WTC11 (cell line): Measurements from ENCODE around the gene HERC2. TPM values are rescaled to one million over a fixed set of nuclear protein-coding genes. Genes with fewer than 3 reads are reported as not detected.

ENCODE experiments used
- ATAC-seq: fragments of 200-7000 bp; cut with Tn5 transposase; 2 replicates; pipeline ENCODE4 v1.10.0; 2021; ENCODE audit warnings: mild to moderate bottlenecking, moderate library complexity
- CTCF ChIA-PET: fragments of 300-600 bp; sonication (Branson Sonifier 250); formaldehyde crosslinking; loops from one replicate; lab custom pipeline; 2021; ENCODE audit warnings: antibody characterized with exemption; lab: Charles Lee
- POLR2A ChIA-PET: fragments of 350-600 bp; sonication (Branson Sonifier 250); formaldehyde crosslinking; loops from one replicate; lab custom pipeline; 2021; ENCODE audit warnings: antibody characterized with exemption; lab: Charles Lee
- DNase-seq: peaks from one replicate; pipeline ENCODE4 v3.0.0; 2021; ENCODE audit warnings: low spot score
- H3K27ac Mint-ChIP-seq: 2 replicates; pipeline ENCODE4 v1.8.0; 2021; ENCODE audit warnings: mixed read lengths
- H3K27me3 Mint-ChIP-seq: 2 replicates; pipeline ENCODE4 v1.8.0; 2021; ENCODE audit warnings: low read depth, mild to moderate bottlenecking, moderate library complexity, mixed read lengths
- H3K36me3 Mint-ChIP-seq: 2 replicates; pipeline ENCODE4 v1.8.0; 2021; ENCODE audit warnings: mixed read lengths
- H3K4me1 Mint-ChIP-seq: 2 replicates; pipeline ENCODE4 v1.8.0; 2022; ENCODE audit warnings: mixed read lengths
- H3K4me3 Mint-ChIP-seq: 2 replicates; pipeline ENCODE4 v1.8.0; 2021; ENCODE audit warnings: mild to moderate bottlenecking, moderate library complexity, mixed read lengths
- H3K9me3 Mint-ChIP-seq: 2 replicates; pipeline ENCODE4 v1.8.0; 2021; ENCODE audit warnings: mixed read lengths
- CREM ChIP-seq: sonication (generic); formaldehyde crosslinking; IDR thresholded peaks from 2 replicates; pipeline ENCODE4 v1.8.1; 2022; ENCODE audit warnings: mild to moderate bottlenecking, missing genetic modification reagents, moderate library complexity
- E2F1 ChIP-seq: sonication (generic); formaldehyde crosslinking; IDR thresholded peaks from 2 replicates; pipeline ENCODE4 v1.8.0; 2022; ENCODE audit warnings: mild to moderate bottlenecking, missing genetic modification reagents
- ELF4 ChIP-seq: sonication (generic); formaldehyde crosslinking; IDR thresholded peaks from 2 replicates; pipeline ENCODE4 v1.8.1; 2022; ENCODE audit warnings: low read depth, mild to moderate bottlenecking, moderate library complexity, missing genetic modification reagents
- IRF1 ChIP-seq: sonication (generic); formaldehyde crosslinking; IDR thresholded peaks from 2 replicates; pipeline ENCODE4 v1.8.0; 2023; ENCODE audit warnings: missing genetic modification reagents
- JAZF1 ChIP-seq: fragments of 250-450 bp; sonication (Bioruptor Pico); IDR thresholded peaks from 2 replicates; pipeline ENCODE4 v1.9.0; 2021; ENCODE audit warnings: moderate library complexity, mild to moderate bottlenecking, inconsistent platforms
- MXD4 ChIP-seq: fragments of 250-450 bp; sonication (Bioruptor Pico); IDR thresholded peaks from 2 replicates; pipeline ENCODE4 v1.8.0; 2021; ENCODE audit warnings: mild to moderate bottlenecking, moderate library complexity, borderline replicate concordance
- NFE2L1 ChIP-seq: sonication (generic); formaldehyde crosslinking; IDR thresholded peaks from 2 replicates; pipeline ENCODE4 v1.8.1; 2023; ENCODE audit warnings: missing genetic modification reagents
- NR1H2 ChIP-seq: sonication (generic); formaldehyde crosslinking; IDR thresholded peaks from 2 replicates; pipeline ENCODE4 v1.9.0; 2021; ENCODE audit warnings: mild to moderate bottlenecking, moderate library complexity, missing genetic modification reagents
- NR2C2 ChIP-seq: sonication (generic); formaldehyde crosslinking; IDR thresholded peaks from 2 replicates; pipeline ENCODE4 v1.8.0; 2022; ENCODE audit warnings: mild to moderate bottlenecking, missing genetic modification reagents
- PREB ChIP-seq: sonication (generic); formaldehyde crosslinking; IDR thresholded peaks from 2 replicates; pipeline ENCODE4 v1.8.1; 2022; ENCODE audit warnings: mild to moderate bottlenecking, missing genetic modification reagents, moderate library complexity, borderline replicate concordance
- RELA ChIP-seq: sonication (generic); formaldehyde crosslinking; IDR thresholded peaks from 2 replicates; pipeline ENCODE4 v1.8.1; 2022; ENCODE audit warnings: missing genetic modification reagents, mild to moderate bottlenecking, borderline replicate concordance
- SMAD3 ChIP-seq: sonication (generic); formaldehyde crosslinking; IDR thresholded peaks from 2 replicates; pipeline ENCODE4 v1.8.0; 2022; ENCODE audit warnings: missing genetic modification reagents, mild to moderate bottlenecking, borderline replicate concordance
- SP1 ChIP-seq: sonication (generic); formaldehyde crosslinking; conservative IDR thresholded peaks from 2 replicates; pipeline ENCODE4 v1.8.1; 2022; ENCODE audit warnings: missing genetic modification reagents
- USF1 ChIP-seq: sonication (generic); formaldehyde crosslinking; IDR thresholded peaks from 2 replicates; pipeline ENCODE4 v1.8.0; 2022; ENCODE audit warnings: mild to moderate bottlenecking, missing genetic modification reagents
- total RNA-seq: library from RNA; stranded (reverse); gene quantifications from 3 replicates; pipeline ENCODE4 v1.2.3, GENCODE V29; 2021
- TF ChIP-seq, protein P1 (sequence below): sonication (generic); formaldehyde crosslinking; IDR thresholded peaks from 2 replicates; pipeline ENCODE4 v1.8.0; 2022; ENCODE audit warnings: mild to moderate bottlenecking, missing genetic modification reagents
- TF ChIP-seq, protein P2 (sequence below): sonication (generic); formaldehyde crosslinking; IDR thresholded peaks from 2 replicates; pipeline ENCODE4 v1.8.0; 2022; ENCODE audit warnings: missing genetic modification reagents
- TF ChIP-seq, protein P3 (sequence below): fragments of 200-600 bp; IDR thresholded peaks from 2 replicates; pipeline ENCODE4 v1.8.0; 2022; ENCODE audit warnings: antibody characterized with exemption
- TF ChIP-seq, protein P4 (sequence below): fragments of 250-450 bp; sonication (Bioruptor Pico); IDR thresholded peaks from 2 replicates; pipeline ENCODE4 v1.9.0; 2021; ENCODE audit warnings: moderate library complexity, mild to moderate bottlenecking, inconsistent platforms, borderline replicate concordance

The HERC2 gene
- total RNA-seq, 1 experiment from 2014 or later, result 81.5 TPM

GRCh38 chr15:28165791-28166190 is 156.2 kb downstream of the HERC2 start:
- peaks cover 7% of the 10 kb centered on the region for H3K9me3 Mint-ChIP-seq
- TF ChIP-seq MXD4 (no peak), USF1 (CRISPR knock-in tag) (no peak), SMAD3 (CRISPR knock-in tag) (no peak), SP1 (CRISPR knock-in tag) (no peak), PREB (CRISPR knock-in tag) (no peak), IRF1 (no peak), E2F1 (CRISPR knock-in tag) (no peak), JAZF1 (CRISPR knock-in tag) (no peak), ELF4 (CRISPR knock-in tag) (no peak), RELA (CRISPR knock-in tag) (no peak), NR2C2 (no peak), CREM (CRISPR knock-in tag) (no peak), NFE2L1 (CRISPR knock-in tag) (no peak), NR1H2 (no peak)
- TF ChIP-seq, protein P1, sequence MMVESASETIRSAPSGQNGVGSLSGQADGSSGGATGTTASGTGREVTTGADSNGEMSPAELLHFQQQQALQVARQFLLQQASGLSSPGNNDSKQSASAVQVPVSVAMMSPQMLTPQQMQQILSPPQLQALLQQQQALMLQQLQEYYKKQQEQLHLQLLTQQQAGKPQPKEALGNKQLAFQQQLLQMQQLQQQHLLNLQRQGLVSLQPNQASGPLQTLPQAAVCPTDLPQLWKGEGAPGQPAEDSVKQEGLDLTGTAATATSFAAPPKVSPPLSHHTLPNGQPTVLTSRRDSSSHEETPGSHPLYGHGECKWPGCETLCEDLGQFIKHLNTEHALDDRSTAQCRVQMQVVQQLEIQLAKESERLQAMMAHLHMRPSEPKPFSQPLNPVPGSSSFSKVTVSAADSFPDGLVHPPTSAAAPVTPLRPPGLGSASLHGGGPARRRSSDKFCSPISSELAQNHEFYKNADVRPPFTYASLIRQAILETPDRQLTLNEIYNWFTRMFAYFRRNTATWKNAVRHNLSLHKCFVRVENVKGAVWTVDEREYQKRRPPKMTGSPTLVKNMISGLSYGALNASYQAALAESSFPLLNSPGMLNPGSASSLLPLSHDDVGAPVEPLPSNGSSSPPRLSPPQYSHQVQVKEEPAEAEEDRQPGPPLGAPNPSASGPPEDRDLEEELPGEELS, result no peak
- TF ChIP-seq, protein P2, sequence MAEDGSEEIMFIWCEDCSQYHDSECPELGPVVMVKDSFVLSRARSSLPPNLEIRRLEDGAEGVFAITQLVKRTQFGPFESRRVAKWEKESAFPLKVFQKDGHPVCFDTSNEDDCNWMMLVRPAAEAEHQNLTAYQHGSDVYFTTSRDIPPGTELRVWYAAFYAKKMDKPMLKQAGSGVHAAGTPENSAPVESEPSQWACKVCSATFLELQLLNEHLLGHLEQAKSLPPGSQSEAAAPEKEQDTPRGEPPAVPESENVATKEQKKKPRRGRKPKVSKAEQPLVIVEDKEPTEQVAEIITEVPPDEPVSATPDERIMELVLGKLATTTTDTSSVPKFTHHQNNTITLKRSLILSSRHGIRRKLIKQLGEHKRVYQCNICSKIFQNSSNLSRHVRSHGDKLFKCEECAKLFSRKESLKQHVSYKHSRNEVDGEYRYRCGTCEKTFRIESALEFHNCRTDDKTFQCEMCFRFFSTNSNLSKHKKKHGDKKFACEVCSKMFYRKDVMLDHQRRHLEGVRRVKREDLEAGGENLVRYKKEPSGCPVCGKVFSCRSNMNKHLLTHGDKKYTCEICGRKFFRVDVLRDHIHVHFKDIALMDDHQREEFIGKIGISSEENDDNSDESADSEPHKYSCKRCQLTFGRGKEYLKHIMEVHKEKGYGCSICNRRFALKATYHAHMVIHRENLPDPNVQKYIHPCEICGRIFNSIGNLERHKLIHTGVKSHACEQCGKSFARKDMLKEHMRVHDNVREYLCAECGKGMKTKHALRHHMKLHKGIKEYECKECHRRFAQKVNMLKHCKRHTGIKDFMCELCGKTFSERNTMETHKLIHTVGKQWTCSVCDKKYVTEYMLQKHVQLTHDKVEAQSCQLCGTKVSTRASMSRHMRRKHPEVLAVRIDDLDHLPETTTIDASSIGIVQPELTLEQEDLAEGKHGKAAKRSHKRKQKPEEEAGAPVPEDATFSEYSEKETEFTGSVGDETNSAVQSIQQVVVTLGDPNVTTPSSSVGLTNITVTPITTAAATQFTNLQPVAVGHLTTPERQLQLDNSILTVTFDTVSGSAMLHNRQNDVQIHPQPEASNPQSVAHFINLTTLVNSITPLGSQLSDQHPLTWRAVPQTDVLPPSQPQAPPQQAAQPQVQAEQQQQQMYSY (CRISPR knock-in tag), result no peak
- TF ChIP-seq, protein P3, sequence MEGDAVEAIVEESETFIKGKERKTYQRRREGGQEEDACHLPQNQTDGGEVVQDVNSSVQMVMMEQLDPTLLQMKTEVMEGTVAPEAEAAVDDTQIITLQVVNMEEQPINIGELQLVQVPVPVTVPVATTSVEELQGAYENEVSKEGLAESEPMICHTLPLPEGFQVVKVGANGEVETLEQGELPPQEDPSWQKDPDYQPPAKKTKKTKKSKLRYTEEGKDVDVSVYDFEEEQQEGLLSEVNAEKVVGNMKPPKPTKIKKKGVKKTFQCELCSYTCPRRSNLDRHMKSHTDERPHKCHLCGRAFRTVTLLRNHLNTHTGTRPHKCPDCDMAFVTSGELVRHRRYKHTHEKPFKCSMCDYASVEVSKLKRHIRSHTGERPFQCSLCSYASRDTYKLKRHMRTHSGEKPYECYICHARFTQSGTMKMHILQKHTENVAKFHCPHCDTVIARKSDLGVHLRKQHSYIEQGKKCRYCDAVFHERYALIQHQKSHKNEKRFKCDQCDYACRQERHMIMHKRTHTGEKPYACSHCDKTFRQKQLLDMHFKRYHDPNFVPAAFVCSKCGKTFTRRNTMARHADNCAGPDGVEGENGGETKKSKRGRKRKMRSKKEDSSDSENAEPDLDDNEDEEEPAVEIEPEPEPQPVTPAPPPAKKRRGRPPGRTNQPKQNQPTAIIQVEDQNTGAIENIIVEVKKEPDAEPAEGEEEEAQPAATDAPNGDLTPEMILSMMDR, result no peak
- TF ChIP-seq, protein P4, sequence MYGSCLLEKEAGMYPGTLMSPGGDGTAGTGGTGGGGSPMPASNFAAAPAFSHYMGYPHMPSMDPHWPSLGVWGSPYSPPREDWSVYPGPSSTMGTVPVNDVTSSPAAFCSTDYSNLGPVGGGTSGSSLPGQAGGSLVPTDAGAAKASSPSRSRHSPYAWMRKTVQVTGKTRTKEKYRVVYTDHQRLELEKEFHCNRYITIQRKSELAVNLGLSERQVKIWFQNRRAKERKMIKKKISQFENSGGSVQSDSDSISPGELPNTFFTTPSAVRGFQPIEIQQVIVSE (CRISPR knock-in tag), result no peak
- no peak overlapping the region for H3K27ac Mint-ChIP-seq
- CTCF ChIA-PET, result no interaction called here
- no peak for ATAC-seq
- peaks cover 13% of the 10 kb centered on the region for H3K4me1 Mint-ChIP-seq
- POLR2A ChIA-PET, result no interaction called here
- H3K36me3 Mint-ChIP-seq, result peaks cover 84% of the 10 kb centered on the region
- no peak for DNase-seq
- no peak overlapping the region for H3K4me3 Mint-ChIP-seq
- no peaks in the 10 kb centered on the region for H3K27me3 Mint-ChIP-seq
